PFSK-1 (cell line): ENCODE measurements around the gene ELP2.

Experiments used
- FOXP2 ChIP-seq: optimal IDR thresholded peaks from 2 replicates; pipeline ENCODE3; 2011; ENCODE audit warnings: borderline replicate concordance, control low read depth, inconsistent platforms; ENCODE audit not compliant: insufficient read depth; ENCODE audit errors: extremely low read length, extremely low read depth
- POLR2AphosphoS5 ChIP-seq: IDR thresholded peaks from 2 replicates; pipeline ENCODE4 v1.6.1; 2012; ENCODE audit warnings: low read depth, mild to moderate bottlenecking, control low read depth, low read length, moderate library complexity
- REST ChIP-seq, 2 experiments: IDR thresholded peaks; 2 replicates each; pipeline versions ENCODE4 v1.6.1 to v1.8.0; 2011 to 2012; ENCODE audit warnings: low read depth in 2 of 2, low read length in 2 of 2, control low read depth in 1 of 2, inconsistent platforms in 1 of 2, mild to moderate bottlenecking in 1 of 2, moderate library complexity in 1 of 2; ENCODE audit not compliant: insufficient read depth in 1 of 2
- TAF1 ChIP-seq: IDR thresholded peaks from 2 replicates; pipeline ENCODE4 v1.6.1; 2012; ENCODE audit warnings: low read length, control low read depth, borderline replicate concordance; ENCODE audit not compliant: insufficient read depth

- TF ChIP-seq TAF1 (no peak), POLR2AphosphoS5 (no peak), FOXP2 (no peak), REST (IDR thresholded peaks at IDR 0.05; ENCODE audit: insufficient read depth in 1 of 2, low read depth in 2 of 2, low read length in 2 of 2) (no peak)
Observed at GRCh38 chr18:36157441-36157840, 27.7 kb downstream of the ELP2 start.
